Measurements from ENCODE around the gene MXRA5. TPM values are rescaled to one million over a fixed set of nuclear protein-coding genes. Genes with fewer than 3 reads are reported as not detected.

MXRA5 gene
- total and polyA plus RNA-seq, 2 donors from 2014 or later: 4.4 to 12.2 TPM

- FAIRE-seq (no peak), DNase-seq (no peak)
- intact Hi-C loops (cut with DNase I): no loop called here
- no peaks in the 10 kb centered on the region for H3K9me3 ChIP-seq (ENCODE audit: control insufficient read depth in 2 of 3, insufficient read depth in 1 of 3, low read length in 3 of 3)
- no peak overlapping the region for H3K4me3 ChIP-seq (ENCODE audit: low read length in 3 of 3)
- H3K9ac ChIP-seq (ENCODE audit: low read length in 3 of 3): no peak overlapping the region
- no peak overlapping the region for H3K27ac ChIP-seq (ENCODE audit: low read depth in 2 of 2, low read length in 2 of 2)
- no peak for TF ChIP-seq CTCF (IDR thresholded peaks at IDR 0.05; ENCODE audit: borderline replicate concordance, extremely low read depth, insufficient read depth)
- no peaks in the 10 kb centered on the region for H3K27me3 ChIP-seq (ENCODE audit: control insufficient read depth, insufficient read depth, low read length)
- no peaks in the 10 kb centered on the region for H3K4me1 ChIP-seq (ENCODE audit: control insufficient read depth in 2 of 3, insufficient read depth in 2 of 3, low read depth in 1 of 3, low read length in 3 of 3)
- H3K36me3 ChIP-seq (ENCODE audit: control insufficient read depth in 2 of 3, insufficient read depth in 3 of 3, low read length in 3 of 3): no peaks in the 10 kb centered on the region
These were observed 34.3 kb downstream of the MXRA5 start for GRCh38 chrX:3312109-3312508.

GRCh38 chrX:3307881-3308280 lies 38.6 kb downstream of the MXRA5 start:
- H3K9me3 ChIP-seq (ENCODE audit: control insufficient read depth in 2 of 3, insufficient read depth in 1 of 3, low read length in 3 of 3): no peaks in the 10 kb centered on the region
- DNase-seq (no peak), FAIRE-seq (no peak)
- no peak overlapping the region for H3K27ac ChIP-seq (ENCODE audit: low read depth in 2 of 2, low read length in 2 of 2)
- H3K27me3 ChIP-seq (ENCODE audit: control insufficient read depth, insufficient read depth, low read length): no peaks in the 10 kb centered on the region
- no peak overlapping the region for H3K9ac ChIP-seq (ENCODE audit: low read length in 3 of 3)
- no peak for TF ChIP-seq CTCF (IDR thresholded peaks at IDR 0.05; ENCODE audit: borderline replicate concordance, extremely low read depth, insufficient read depth)
- H3K4me3 ChIP-seq (ENCODE audit: low read length in 3 of 3): no peak overlapping the region
- H3K4me1 ChIP-seq (ENCODE audit: control insufficient read depth in 2 of 3, insufficient read depth in 2 of 3, low read depth in 1 of 3, low read length in 3 of 3): no peaks in the 10 kb centered on the region
- H3K36me3 ChIP-seq (ENCODE audit: control insufficient read depth in 2 of 3, insufficient read depth in 3 of 3, low read length in 3 of 3): no peaks in the 10 kb centered on the region
- intact Hi-C loops (cut with DNase I): no loop called here

- Histone ChIP-seq H3K9me3 (ENCODE audit: control insufficient read depth in 2 of 3, insufficient read depth in 1 of 3, low read length in 3 of 3) (no peaks in the 10 kb centered on the region), H3K4me1 (ENCODE audit: control insufficient read depth in 2 of 3, insufficient read depth in 2 of 3, low read depth in 1 of 3, low read length in 3 of 3) (no peaks in the 10 kb centered on the region), H3K27me3 (ENCODE audit: control insufficient read depth, insufficient read depth, low read length) (no peaks in the 10 kb centered on the region), H3K27ac (ENCODE audit: low read depth in 2 of 2, low read length in 2 of 2) (no peak overlapping the region), H3K9ac (ENCODE audit: low read length in 3 of 3) (no peak overlapping the region), H3K4me3 (ENCODE audit: low read length in 3 of 3) (no peak overlapping the region), H3K36me3 (ENCODE audit: control insufficient read depth in 2 of 3, insufficient read depth in 3 of 3, low read length in 3 of 3) (no peaks in the 10 kb centered on the region)
- intact Hi-C loops (cut with DNase I): no loop called here
- FAIRE-seq: no peak
- DNase-seq: no peak
- no peak for TF ChIP-seq CTCF (IDR thresholded peaks at IDR 0.05; ENCODE audit: borderline replicate concordance, extremely low read depth, insufficient read depth)
These were observed 46.8 kb downstream of the MXRA5 start for GRCh38 chrX:3299636-3300035.

- H3K36me3 ChIP-seq (ENCODE audit: control insufficient read depth in 2 of 3, insufficient read depth in 3 of 3, low read length in 3 of 3): no peaks in the 10 kb centered on the region
- no peaks in the 10 kb centered on the region for H3K27me3 ChIP-seq (ENCODE audit: control insufficient read depth, insufficient read depth, low read length)
- intact Hi-C loops (cut with DNase I): no loop called here
- H3K9ac ChIP-seq (ENCODE audit: low read length in 3 of 3): no peak overlapping the region
- no peak for DNase-seq
- TF ChIP-seq CTCF (IDR thresholded peaks at IDR 0.05; ENCODE audit: borderline replicate concordance, extremely low read depth, insufficient read depth): no peak
- H3K4me1 ChIP-seq (ENCODE audit: control insufficient read depth in 2 of 3, insufficient read depth in 2 of 3, low read depth in 1 of 3, low read length in 3 of 3): no peaks in the 10 kb centered on the region
- no peaks in the 10 kb centered on the region for H3K9me3 ChIP-seq (ENCODE audit: control insufficient read depth in 2 of 3, insufficient read depth in 1 of 3, low read length in 3 of 3)
- H3K4me3 ChIP-seq (ENCODE audit: low read length in 3 of 3): no peak overlapping the region
- no peak for FAIRE-seq
- H3K27ac ChIP-seq (ENCODE audit: low read depth in 2 of 2, low read length in 2 of 2): no peak overlapping the region
These were observed 50.7 kb downstream of the MXRA5 start for GRCh38 chrX:3295731-3296130.
